Coronary artery (tissue), 2 donors: ENCODE results near the gene RMDN3.

Source experiments
- DNase-seq: peaks from one replicate; pipeline ENCODE4 v3.0.0-alpha.2; 2017; ENCODE audit warnings: low spot score
- H3K27ac ChIP-seq, 2 donors: fragments of 200-600 bp; sonication (generic); one replicate each; pipeline ENCODE4 v1.5.1; 2016 to 2019
- H3K4me3 ChIP-seq: fragments of 200-600 bp; sonication (generic); 2 replicates; pipeline ENCODE4 v1.5.1; 2016; ENCODE audit warnings: mild to moderate bottlenecking, moderate library complexity
- CTCF ChIP-seq: fragments of 200-600 bp; sonication (generic); IDR thresholded peaks from one replicate; pipeline ENCODE4 v1.5.1; 2019; ENCODE audit warnings: antibody characterized with exemption

Gene RMDN3

GRCh38 chr15:40768521-40769273, 13.6 kb upstream of the RMDN3 start:
- Histone ChIP-seq H3K4me3 (no peak overlapping the region), H3K27ac (peak overlapping the region in 1 of 2 donors; percentile 51)
- no peak for DNase-seq
- TF ChIP-seq CTCF, result no peak

DNA sequence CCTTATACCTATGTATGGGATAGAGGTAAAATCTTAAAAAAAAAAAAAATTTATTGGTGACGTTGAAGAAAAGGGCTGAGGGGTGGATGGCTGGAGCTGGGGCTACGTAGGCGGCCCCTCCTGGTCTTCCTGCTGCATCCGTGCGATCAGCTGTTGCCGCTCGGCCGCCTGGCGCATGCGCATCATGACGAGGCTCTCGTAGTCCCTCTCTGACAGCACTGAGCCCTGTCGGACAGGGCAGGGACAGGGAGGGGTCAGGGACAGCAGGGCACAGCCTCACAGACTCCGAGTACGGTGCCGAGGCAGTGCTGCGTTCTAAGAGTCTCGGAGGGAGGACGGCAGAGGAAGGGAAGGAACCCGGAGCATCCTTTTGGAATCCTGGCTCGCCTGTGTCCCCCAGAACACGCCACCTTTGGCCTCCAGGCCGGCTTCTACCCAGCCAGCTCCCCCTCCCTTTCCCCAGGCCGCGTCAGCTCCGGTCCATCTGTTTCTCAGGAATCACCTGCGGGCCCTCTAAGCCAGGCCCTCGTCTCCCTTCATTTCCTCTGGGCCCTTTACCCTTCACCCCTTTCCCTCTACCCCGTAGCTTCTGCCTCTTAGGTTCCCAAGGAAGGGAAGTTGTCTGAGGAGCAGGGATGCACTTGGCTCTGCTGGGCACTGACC, 12.9 kb upstream of the RMDN3 start:
- H3K27ac ChIP-seq, result no peak overlapping the region
- no peak for TF ChIP-seq CTCF
- H3K4me3 ChIP-seq, result no peak overlapping the region
- no peak for DNase-seq

- TF ChIP-seq CTCF, result no peak
- no peak for DNase-seq
- H3K4me3 ChIP-seq, result no peak overlapping the region
- H3K27ac ChIP-seq, result no peak overlapping the region
Observed at GRCh38 chr15:40766906-40767837, 12.1 kb upstream of the RMDN3 start.

GRCh38 chr15:40766194-40766815, 11.3 kb upstream of the RMDN3 start:
- Histone ChIP-seq H3K4me3 (peak overlapping the region; percentile 73), H3K27ac (peak overlapping the region in 1 of 2 donors; percentile 85)
- no peak for TF ChIP-seq CTCF
- no peak for DNase-seq

- peak overlapping the region; percentile 51 to 85 for H3K27ac ChIP-seq
- DNase-seq, result no peak
- TF ChIP-seq CTCF, result no peak
- peak overlapping the region; percentile 73 for H3K4me3 ChIP-seq
Observed at GRCh38 chr15:40764629-40765103, 9.6 kb upstream of the RMDN3 start.

DNA sequence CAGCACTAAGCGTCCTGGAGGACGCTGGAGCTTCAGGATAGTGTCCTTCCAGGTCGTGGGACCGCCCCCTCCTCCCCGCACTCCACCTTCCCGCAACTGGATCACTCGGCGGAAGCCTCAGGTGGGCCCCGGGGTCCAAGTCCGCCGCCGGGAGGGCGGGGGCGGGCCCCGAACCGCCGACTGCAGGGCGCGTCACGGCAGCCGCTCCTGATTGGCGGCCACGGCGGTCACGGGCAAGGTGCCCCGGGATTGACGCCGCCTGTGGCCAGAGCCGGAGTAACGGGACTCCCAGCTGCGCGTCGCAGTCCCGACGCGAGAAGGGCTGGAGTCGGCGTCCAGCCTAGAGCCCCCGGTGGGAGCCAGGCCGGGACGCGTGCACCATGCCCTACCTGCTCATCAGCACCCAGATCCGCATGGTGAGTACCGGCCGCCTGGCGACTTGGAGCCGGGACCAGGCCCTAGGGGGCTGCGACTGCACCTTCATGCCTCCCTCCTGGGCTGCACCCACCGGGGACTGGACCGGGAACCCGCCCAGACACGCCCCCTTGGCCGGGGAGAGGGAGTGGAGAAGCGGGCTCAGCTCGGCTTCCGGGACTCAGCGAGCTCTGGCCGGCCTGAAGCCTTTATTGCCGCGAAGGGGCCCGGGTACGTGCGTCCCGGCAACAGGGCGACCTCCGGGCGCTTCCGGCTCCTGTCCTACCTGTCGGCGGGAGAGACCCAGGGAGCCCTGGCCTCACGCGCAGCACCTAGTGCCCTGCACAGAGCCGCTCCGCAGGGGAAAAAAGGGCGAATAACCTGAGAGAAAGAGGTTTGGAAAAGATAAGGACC, 9.0 kb upstream of the RMDN3 start, which contains the start of gene GCHFR:
GCHFR (plus strand) TSS at position 268 of the 828 bp plus-strand sequence; CDS start at position 381, 113 bp downstream.
- peak within 1 kb of the TSS; percentile 73 for H3K4me3 ChIP-seq
- peak within 1 kb of the TSS; percentile 51 to 85 for H3K27ac ChIP-seq
- peak; percentile 91 for DNase-seq
- peak; percentile 10 for TF ChIP-seq CTCF
